ENCODE results near the gene PKLR. TPM values are rescaled to one million over a fixed set of nuclear protein-coding genes. Genes with fewer than 3 reads are reported as not detected.
"Not testable (repeated sequence)": the region's sequence is repeated elsewhere in the genome, so short reads cannot be mapped to it uniquely, and the experiment has no call there.

Gene PKLR
- total RNA-seq, 1 donor from 2014 or later = 0.54 TPM

- no peak overlapping the region for H3K9ac ChIP-seq
- H3K79me2 ChIP-seq (ENCODE audit: low read depth) = no peaks in the 10 kb centered on the region
- H2AFZ ChIP-seq (replicated peaks) = no peak overlapping the region
- H3K4me3 ChIP-seq = no peak overlapping the region
- Mint-ChIP-seq H3K27me3 (ENCODE audit: insufficient read depth, low read depth) (peaks cover 9% of the 10 kb centered on the region), H3K27ac (no peak overlapping the region), H3K4me1 (peaks cover 36% of the 10 kb centered on the region), H3K36me3 (peaks cover 11% of the 10 kb centered on the region), H3K4me3 (no peak overlapping the region), H3K9me3 (peaks cover 2% of the 10 kb centered on the region)
- H3K27me3 ChIP-seq = no peaks in the 10 kb centered on the region
- no peaks in the 10 kb centered on the region for H3K9me3 ChIP-seq (ENCODE audit: low read depth)
- H4K20me1 ChIP-seq (ENCODE audit: low read depth) = no peaks in the 10 kb centered on the region
- H3K4me2 ChIP-seq = no peak overlapping the region
- peaks cover 49% of the 10 kb centered on the region for H3F3A ChIP-seq (ENCODE audit: low read depth)
- H3K27ac ChIP-seq = no peak overlapping the region
- DNase-seq (ENCODE audit: low spot score) = no peak
- H3K4me1 ChIP-seq = peaks cover 14% of the 10 kb centered on the region
- H3K36me3 ChIP-seq = no peaks in the 10 kb centered on the region
- no peak for TF ChIP-seq EZH2 (IDR thresholded peaks at IDR 0.05)
- TF ChIP-seq EZH2phosphoT487 (IDR thresholded peaks at IDR 0.05) = no peak
- TF ChIP-seq CTCF (IDR thresholded peaks at IDR 0.05) = no peak
Measured at GRCh38 chr1:155247667-155248553, 53.3 kb downstream of the PKLR start.

- peaks cover 14% of the 10 kb centered on the region for H3K4me1 ChIP-seq
- not testable (repeated sequence) for H3K4me3 Mint-ChIP-seq; H3K36me3 Mint-ChIP-seq; H3K9ac ChIP-seq; H3K9me3 ChIP-seq (ENCODE audit: low read depth); H3K4me2 ChIP-seq; DNase-seq (ENCODE audit: low spot score); H3K27me3 Mint-ChIP-seq (ENCODE audit: insufficient read depth, low read depth); H3K27ac ChIP-seq; H3K36me3 ChIP-seq; H3K9me3 Mint-ChIP-seq; H2AFZ ChIP-seq (replicated peaks); H3K27me3 ChIP-seq; H4K20me1 ChIP-seq (ENCODE audit: low read depth); H3K79me2 ChIP-seq (ENCODE audit: low read depth); H3K27ac Mint-ChIP-seq; H3K4me3 ChIP-seq
- peaks cover 52% of the 10 kb centered on the region for H3F3A ChIP-seq (ENCODE audit: low read depth)
- peaks cover 36% of the 10 kb centered on the region for H3K4me1 Mint-ChIP-seq
Measured at GRCh38 chr1:155246796-155247195, 54.4 kb downstream of the PKLR start.

- Histone ChIP-seq H3K9me3 (ENCODE audit: low read depth) (no peaks in the 10 kb centered on the region), H3K79me2 (ENCODE audit: low read depth) (no peaks in the 10 kb centered on the region), H3K9ac (peak overlapping the region; percentile 41), H3K4me2 (peak overlapping the region; percentile 80), H3K27ac (peak overlapping the region; percentile 74), H4K20me1 (ENCODE audit: low read depth) (no peaks in the 10 kb centered on the region), H3K36me3 (no peaks in the 10 kb centered on the region), H2AFZ (replicated peaks) (peak overlapping the region; percentile 65), H3K27me3 (no peaks in the 10 kb centered on the region), H3F3A (ENCODE audit: low read depth) (peaks cover 53% of the 10 kb centered on the region), H3K4me3 (peak overlapping the region; percentile 52), H3K4me1 (peaks cover 11% of the 10 kb centered on the region)
- Mint-ChIP-seq H3K36me3 (peaks cover 8% of the 10 kb centered on the region), H3K4me1 (peaks cover 45% of the 10 kb centered on the region), H3K4me3 (peak overlapping the region; percentile 83), H3K9me3 (peaks cover 2% of the 10 kb centered on the region), H3K27ac (peak overlapping the region; percentile 91), H3K27me3 (ENCODE audit: insufficient read depth, low read depth) (peaks cover 10% of the 10 kb centered on the region)
- no peak for TF ChIP-seq CTCF (IDR thresholded peaks at IDR 0.05)
- no peak for TF ChIP-seq EZH2phosphoT487 (IDR thresholded peaks at IDR 0.05)
- no peak for TF ChIP-seq EZH2 (IDR thresholded peaks at IDR 0.05)
- DNase-seq (ENCODE audit: low spot score) = no peak
Measured at GRCh38 chr1:155245163-155245524, 56.1 kb downstream of the PKLR start.

Measured in neural progenitor cell (in vitro differentiated cells).